ENCODE measurements around the gene SAMD14.

SAMD14 gene

DNA sequence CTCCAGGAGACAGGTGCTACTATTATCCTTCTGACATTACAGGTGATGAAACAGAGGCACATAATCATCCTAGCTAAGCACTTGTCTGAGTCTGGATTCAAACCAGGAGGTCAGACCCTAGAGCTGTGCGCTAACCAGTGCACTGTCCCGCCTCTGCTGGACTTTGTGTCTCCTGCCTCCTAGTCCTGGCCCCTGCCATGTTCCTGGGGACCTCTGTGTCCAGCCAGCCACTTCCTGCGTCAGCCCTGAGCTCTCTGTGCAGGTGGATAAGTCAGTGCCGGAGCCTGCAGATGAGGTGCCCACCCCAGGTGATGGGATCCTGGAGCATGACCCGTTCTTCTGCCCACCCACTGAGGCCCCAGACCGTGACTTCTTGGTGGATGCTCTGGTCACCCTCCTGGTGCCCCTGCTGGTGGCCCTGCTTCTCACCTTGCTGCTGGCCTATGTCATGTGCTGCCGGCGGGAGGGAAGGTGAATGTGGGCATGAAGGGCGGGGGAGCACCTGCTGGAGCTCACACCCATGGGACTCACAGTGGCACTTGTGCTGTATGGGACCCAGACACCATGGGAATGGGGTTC is 40.0 kb upstream of the SAMD14 start:
- no peak for DNase-seq
- TF ChIP-seq GATA1 (IDR thresholded peaks at IDR 0.05; ENCODE audit: low read depth, low read length), result no peak
- TF ChIP-seq POLR2A (IDR thresholded peaks at IDR 0.05; ENCODE audit: low read length), result no peak

DNA sequence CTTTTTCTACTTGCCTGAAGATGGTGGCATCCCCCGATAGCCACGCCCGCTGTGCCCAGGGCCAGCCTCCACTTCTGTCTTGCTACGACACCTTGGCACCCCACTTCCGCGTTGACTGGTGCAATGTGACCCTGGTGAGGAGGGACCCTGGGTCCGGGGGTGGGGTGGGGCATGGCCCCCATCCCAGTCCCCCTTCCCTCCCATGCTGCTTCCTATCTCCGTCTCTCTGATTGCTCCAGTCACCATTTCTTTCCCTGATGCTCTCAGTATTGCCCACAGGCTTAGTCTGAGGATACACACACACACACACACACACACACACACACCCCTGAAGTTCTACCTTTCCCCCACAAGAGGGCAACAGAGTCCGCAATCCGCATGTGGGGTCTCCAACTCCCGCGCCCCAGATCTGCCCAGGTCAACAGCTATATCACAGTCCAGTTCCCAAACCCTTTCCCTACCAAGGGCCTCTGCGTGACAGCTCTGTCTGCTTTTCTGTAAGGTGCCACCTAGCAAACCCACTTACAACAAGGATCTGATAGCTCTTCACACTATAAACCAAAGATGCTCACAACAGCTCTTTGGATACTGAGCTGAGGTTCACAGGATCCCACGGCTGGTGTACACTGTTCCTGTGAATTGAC is 39.3 kb upstream of the SAMD14 start:
- TF ChIP-seq POLR2A (IDR thresholded peaks at IDR 0.05; ENCODE audit: low read length), result no peak
- TF ChIP-seq GATA1 (IDR thresholded peaks at IDR 0.05; ENCODE audit: low read depth, low read length), result no peak
- DNase-seq, result peak; percentile 73 to 76

DNA sequence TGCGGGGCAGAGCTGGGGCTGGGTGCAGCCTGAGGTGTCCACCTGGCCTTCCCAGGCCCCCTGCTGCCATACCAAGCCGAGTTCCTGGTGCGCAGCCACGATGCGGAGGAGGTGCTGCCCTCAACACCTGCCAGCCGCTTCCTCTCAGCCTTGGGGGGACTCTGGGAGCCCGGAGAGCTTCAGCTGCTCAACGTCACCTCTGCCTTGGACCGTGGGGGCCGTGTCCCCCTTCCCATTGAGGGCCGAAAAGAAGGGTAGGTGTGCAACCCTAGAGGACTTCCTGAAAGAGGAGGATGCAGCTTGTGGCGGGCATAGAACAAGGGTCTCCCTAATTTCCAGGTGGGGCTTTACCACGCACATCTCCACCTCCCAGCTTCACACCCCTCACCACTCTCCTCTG is 38.4 kb upstream of the SAMD14 start:
- no peak for TF ChIP-seq POLR2A (IDR thresholded peaks at IDR 0.05; ENCODE audit: low read length)
- TF ChIP-seq GATA1 (IDR thresholded peaks at IDR 0.05; ENCODE audit: low read depth, low read length), result no peak
- DNase-seq, result no peak

DNA sequence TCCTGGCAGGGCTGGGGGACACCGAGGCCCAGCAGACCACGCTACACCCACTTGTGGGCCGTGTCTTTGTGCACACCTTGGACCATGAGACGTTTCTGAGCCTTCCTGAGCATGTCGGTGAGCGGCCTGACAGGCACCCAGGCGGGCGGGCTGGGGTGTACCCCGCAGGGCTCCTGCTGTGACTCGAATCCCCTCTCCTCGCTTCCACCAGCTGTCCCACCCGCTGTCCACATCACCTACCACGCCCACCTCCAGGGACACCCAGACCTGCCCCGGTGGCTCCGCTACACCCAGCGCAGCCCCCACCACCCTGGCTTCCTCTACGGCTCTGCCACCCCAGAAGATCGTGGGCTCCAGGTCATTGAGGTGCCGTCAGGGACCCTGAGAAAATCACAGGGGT is 37.4 kb upstream of the SAMD14 start:
- TF ChIP-seq GATA1 (IDR thresholded peaks at IDR 0.05; ENCODE audit: low read depth, low read length) (no peak), POLR2A (IDR thresholded peaks at IDR 0.05; ENCODE audit: low read length) (no peak)
- DNase-seq, result no peak

- no peak for DNase-seq
- no peak for TF ChIP-seq POLR2A (IDR thresholded peaks at IDR 0.05; ENCODE audit: low read length)
- no peak for TF ChIP-seq GATA1 (IDR thresholded peaks at IDR 0.05; ENCODE audit: low read depth, low read length)
Measured at GRCh38 chr17:50166518-50167181, 36.7 kb upstream of the SAMD14 start.

- no peak for TF ChIP-seq GATA1 (IDR thresholded peaks at IDR 0.05; ENCODE audit: low read depth, low read length)
- TF ChIP-seq POLR2A (IDR thresholded peaks at IDR 0.05; ENCODE audit: low read length), result no peak
- no peak for DNase-seq
Measured at GRCh38 chr17:50165867-50166517, 36.0 kb upstream of the SAMD14 start, which contains the start of gene SGCA. TSS of gene SGCA (plus strand) at chr17:50166005. CDS start at chr17:50166041, 36 bp downstream.

- DNase-seq, result no peak
- no peak for TF ChIP-seq POLR2A (IDR thresholded peaks at IDR 0.05; ENCODE audit: low read length)
- no peak for TF ChIP-seq GATA1 (IDR thresholded peaks at IDR 0.05; ENCODE audit: low read depth, low read length)
Measured at GRCh38 chr17:50165466-50165865, 35.5 kb upstream of the SAMD14 start.

GRCh38 chr17:50165066-50165465 is 35.1 kb upstream of the SAMD14 start:
- no peak for TF ChIP-seq POLR2A (IDR thresholded peaks at IDR 0.05; ENCODE audit: low read length)
- no peak for DNase-seq

DNA sequence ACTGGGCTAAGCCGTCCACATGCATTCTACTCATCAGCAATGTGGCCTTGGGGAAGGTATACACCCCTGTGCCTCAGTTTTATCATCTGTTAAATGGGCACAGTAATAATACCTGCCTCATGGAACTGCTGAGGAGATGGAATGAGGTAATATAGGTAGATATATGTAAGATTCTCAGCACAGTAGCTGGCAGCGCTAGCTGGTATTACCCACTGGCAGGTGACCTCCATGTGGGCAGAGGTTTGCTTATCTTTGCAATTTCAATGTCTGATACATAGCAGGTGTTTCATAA is 34.7 kb upstream of the SAMD14 start:
- no peak for TF ChIP-seq GATA1 (IDR thresholded peaks at IDR 0.05; ENCODE audit: low read depth, low read length)
- DNase-seq, result no peak

DNA sequence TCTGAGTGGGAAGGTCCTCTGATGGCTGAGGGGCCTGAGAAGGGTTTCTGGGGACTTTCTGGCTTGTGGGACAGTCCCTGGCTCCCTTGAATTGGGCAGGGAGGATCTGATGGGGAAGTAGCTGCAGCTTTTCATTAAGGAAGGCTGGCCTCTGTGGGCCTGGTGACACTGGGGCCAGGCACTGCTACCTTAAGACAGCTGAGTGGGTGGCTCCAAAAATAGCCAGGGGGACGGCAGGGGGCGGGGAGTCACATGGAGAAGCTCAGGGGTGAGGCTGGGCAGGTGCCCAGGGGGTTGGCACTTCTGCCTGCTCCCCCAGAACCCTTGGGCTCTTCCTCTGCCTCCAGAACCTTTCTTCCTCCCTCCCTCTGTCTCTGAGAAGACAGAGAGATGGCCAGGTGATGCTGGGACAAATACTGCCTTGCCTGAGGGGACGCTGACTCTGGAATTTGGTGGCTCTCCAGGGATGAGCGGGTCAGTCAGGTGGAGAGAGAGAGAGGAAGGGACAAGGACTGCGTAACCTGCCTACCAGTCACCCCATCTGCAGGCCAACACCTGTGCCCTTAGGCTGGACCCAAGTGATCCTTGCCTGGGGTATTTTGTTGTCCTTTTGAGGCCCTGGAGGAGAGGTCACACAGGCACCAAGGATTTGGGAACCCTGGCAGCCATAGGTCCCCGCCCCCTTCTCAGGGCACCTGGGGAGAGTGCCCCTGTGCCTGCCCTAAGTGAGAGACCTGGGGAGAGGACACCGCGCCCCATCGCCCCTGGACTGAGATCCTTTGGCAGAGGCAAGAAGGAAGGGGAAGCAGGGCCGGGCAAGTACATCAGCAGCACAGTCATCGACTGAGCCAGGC is 34.1 kb upstream of the SAMD14 start:
- no peak for TF ChIP-seq POLR2A (IDR thresholded peaks at IDR 0.05; ENCODE audit: low read length)
- no peak for TF ChIP-seq GATA1 (IDR thresholded peaks at IDR 0.05; ENCODE audit: low read depth, low read length)
- no peak for DNase-seq

GRCh38 chr17:50162466-50163254 is 32.7 kb upstream of the SAMD14 start:
- TF ChIP-seq GATA1 (IDR thresholded peaks at IDR 0.05; ENCODE audit: low read depth, low read length) (no peak), POLR2A (IDR thresholded peaks at IDR 0.05; ENCODE audit: low read length) (no peak)
- DNase-seq, result no peak

GRCh38 chr17:50161911-50162288 is 31.9 kb upstream of the SAMD14 start:
- TF ChIP-seq GATA1 (IDR thresholded peaks at IDR 0.05; ENCODE audit: low read depth, low read length) (no peak), POLR2A (IDR thresholded peaks at IDR 0.05; ENCODE audit: low read length) (no peak)
- no peak for DNase-seq
